Activated CD8-positive, alpha-beta memory T cell treated with anti-CD3 and anti-CD28 coated beads, Interleukin-2, amount 10 ng/mL, durations not matched to agents 7 days and 5 days (primary cell): ENCODE data around the gene MAPK11. TPM values are rescaled to one million over a fixed set of nuclear protein-coding genes. Genes with fewer than 3 reads are reported as not detected.

ENCODE experiments used
- ATAC-seq: fragments of 150-1000 bp; cut with Tn5 transposase; one replicate; pipeline ENCODE4 v1.10.0; 2021; ENCODE audit warnings: moderate library complexity
- CTCF ChIA-PET: fragments of 350-600 bp; sonication (Branson Sonifier 250); formaldehyde crosslinking; loops from one replicate; lab custom pipeline; 2021; ENCODE audit warnings: antibody characterized with exemption; lab: Charles Lee
- DNase-seq: peaks from one replicate; pipeline ENCODE4 v3.0.0-alpha.2; 2020
- H3K27ac Mint-ChIP-seq: one replicate; pipeline ENCODE4 v1.8.0; 2021; ENCODE audit warnings: mild to moderate bottlenecking, mixed read lengths
- H3K27me3 Mint-ChIP-seq: one replicate; pipeline ENCODE4 v1.8.0; 2021; ENCODE audit warnings: mixed read lengths
- H3K36me3 Mint-ChIP-seq: one replicate; pipeline ENCODE4 v1.8.0; 2021; ENCODE audit warnings: mild to moderate bottlenecking, mixed read lengths
- H3K4me1 Mint-ChIP-seq: one replicate; pipeline ENCODE4 v1.8.0; 2021; ENCODE audit warnings: mixed read lengths
- H3K4me3 Mint-ChIP-seq: one replicate; pipeline ENCODE4 v1.8.0; 2021; ENCODE audit warnings: mild to moderate bottlenecking, moderate library complexity, mixed read lengths
- H3K9me3 Mint-ChIP-seq: one replicate; pipeline ENCODE4 v1.8.0; 2022; ENCODE audit warnings: low read depth, mixed read lengths
- total RNA-seq, 2 experiments: library from RNA; stranded (reverse); gene quantifications; one replicate each; pipeline ENCODE4 v1.2.3, GENCODE V29; 2021

The MAPK11 gene
- total RNA-seq, 2 experiments from 2014 or later, result 16.5 to 18.5 TPM

GRCh38 chr22:50285568-50286229 is 15.5 kb upstream of the MAPK11 start:
- Mint-ChIP-seq H3K27ac (no peak overlapping the region), H3K4me3 (no peak overlapping the region), H3K4me1 (no peaks in the 10 kb centered on the region), H3K36me3 (no peaks in the 10 kb centered on the region), H3K27me3 (no peaks in the 10 kb centered on the region), H3K9me3 (no peaks in the 10 kb centered on the region)
- DNase-seq (no peak), ATAC-seq (no peak)
- CTCF ChIA-PET, result no interaction called here

DNA sequence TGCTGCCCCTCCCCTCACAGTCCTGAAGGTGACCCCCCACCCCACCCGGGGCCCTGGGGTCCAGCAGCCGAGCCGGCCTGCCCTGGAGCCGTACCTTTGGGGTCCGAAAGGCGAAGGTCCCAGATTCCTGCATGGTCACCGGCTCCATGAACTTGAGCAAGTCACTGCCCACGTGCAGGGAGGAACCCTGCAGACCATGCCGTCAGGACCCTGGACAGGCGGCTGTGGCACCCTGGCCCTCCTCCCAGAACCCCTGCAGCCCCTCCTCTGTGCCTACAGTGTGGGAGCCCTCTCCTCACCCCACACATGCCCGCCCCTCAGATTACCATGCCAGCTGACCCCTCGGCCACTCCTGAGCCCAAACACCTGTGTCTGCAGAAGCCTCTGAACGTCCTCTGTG is 14.3 kb upstream of the MAPK11 start:
- no peak overlapping the region for H3K27ac Mint-ChIP-seq
- no peak overlapping the region for H3K4me3 Mint-ChIP-seq
- DNase-seq (no peak), ATAC-seq (no peak)
- H3K36me3 Mint-ChIP-seq, result no peaks in the 10 kb centered on the region
- no peaks in the 10 kb centered on the region for H3K27me3 Mint-ChIP-seq
- CTCF ChIA-PET, result interaction anchor here (1.0 kb wide), 1 partner anchor 58 kb away, joined by 3 read pairs; no protein-coding TSS in a partner anchor
- H3K4me1 Mint-ChIP-seq, result no peaks in the 10 kb centered on the region
- H3K9me3 Mint-ChIP-seq, result no peaks in the 10 kb centered on the region

- DNase-seq (no peak), ATAC-seq (no peak)
- no peaks in the 10 kb centered on the region for H3K4me1 Mint-ChIP-seq
- H3K27ac Mint-ChIP-seq, result no peak overlapping the region
- H3K9me3 Mint-ChIP-seq, result no peaks in the 10 kb centered on the region
- no peaks in the 10 kb centered on the region for H3K36me3 Mint-ChIP-seq
- H3K27me3 Mint-ChIP-seq, result no peaks in the 10 kb centered on the region
- H3K4me3 Mint-ChIP-seq, result no peak overlapping the region
- CTCF ChIA-PET, result no interaction called here
These were observed 13.6 kb upstream of the MAPK11 start for GRCh38 chr22:50283821-50284220.

GRCh38 chr22:50282361-50283155 is 12.4 kb upstream of the MAPK11 start:
- DNase-seq, result no peak
- CTCF ChIA-PET, result no interaction called here
- ATAC-seq, result no peak
- Mint-ChIP-seq H3K4me3 (no peak overlapping the region), H3K4me1 (no peaks in the 10 kb centered on the region), H3K9me3 (no peaks in the 10 kb centered on the region), H3K36me3 (no peaks in the 10 kb centered on the region), H3K27me3 (no peaks in the 10 kb centered on the region), H3K27ac (no peak overlapping the region)

DNA sequence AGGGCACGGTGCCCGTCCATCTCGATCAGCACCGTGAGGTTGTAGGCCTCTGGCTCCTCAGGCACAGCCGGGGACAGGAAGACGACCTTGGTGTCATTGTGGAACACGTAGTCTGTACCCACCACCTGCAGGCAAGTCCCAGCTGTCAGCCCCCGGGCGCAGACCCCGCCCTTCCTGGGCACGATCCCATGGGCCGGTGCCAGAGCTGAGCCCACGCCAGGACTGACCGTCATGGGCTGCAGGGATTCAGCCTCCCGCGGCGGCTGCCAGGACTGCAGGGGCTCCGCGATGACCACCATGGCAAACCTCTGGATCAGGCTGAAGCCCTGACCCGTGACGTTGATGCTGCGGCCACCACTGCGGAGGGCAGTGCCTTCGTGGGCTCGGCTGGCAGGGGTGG is 11.8 kb upstream of the MAPK11 start:
- no peaks in the 10 kb centered on the region for H3K9me3 Mint-ChIP-seq
- no peak overlapping the region for H3K27ac Mint-ChIP-seq
- H3K4me1 Mint-ChIP-seq, result no peaks in the 10 kb centered on the region
- H3K4me3 Mint-ChIP-seq, result no peak overlapping the region
- CTCF ChIA-PET, result no interaction called here
- no peaks in the 10 kb centered on the region for H3K27me3 Mint-ChIP-seq
- DNase-seq (no peak), ATAC-seq (no peak)
- no peaks in the 10 kb centered on the region for H3K36me3 Mint-ChIP-seq

GRCh38 chr22:50281384-50281760 is 11.2 kb upstream of the MAPK11 start:
- H3K27ac Mint-ChIP-seq, result no peak overlapping the region
- no peaks in the 10 kb centered on the region for H3K36me3 Mint-ChIP-seq
- H3K4me1 Mint-ChIP-seq, result peaks cover 2% of the 10 kb centered on the region
- no peak overlapping the region for H3K4me3 Mint-ChIP-seq
- DNase-seq (no peak), ATAC-seq (no peak)
- no peaks in the 10 kb centered on the region for H3K9me3 Mint-ChIP-seq
- CTCF ChIA-PET, result no interaction called here
- H3K27me3 Mint-ChIP-seq, result no peaks in the 10 kb centered on the region

GRCh38 chr22:50280708-50281383 is 10.7 kb upstream of the MAPK11 start:
- CTCF ChIA-PET, result no interaction called here
- Mint-ChIP-seq H3K4me3 (no peak overlapping the region), H3K9me3 (no peaks in the 10 kb centered on the region), H3K27me3 (no peaks in the 10 kb centered on the region), H3K4me1 (peaks cover 2% of the 10 kb centered on the region), H3K27ac (no peak overlapping the region), H3K36me3 (no peaks in the 10 kb centered on the region)
- ATAC-seq (no peak), DNase-seq (no peak)

GRCh38 chr22:50280022-50280707 is 10.0 kb upstream of the MAPK11 start:
- CTCF ChIA-PET, result interaction anchor here (1.2 to 1.5 kb wide), 2 partner anchors 46 to 62 kb away, joined by 3 read pairs; no protein-coding TSS in a partner anchor
- ATAC-seq (no peak), DNase-seq (no peak)
- Mint-ChIP-seq H3K27me3 (no peaks in the 10 kb centered on the region), H3K27ac (no peak overlapping the region), H3K4me1 (peaks cover 3% of the 10 kb centered on the region), H3K9me3 (no peaks in the 10 kb centered on the region), H3K36me3 (no peaks in the 10 kb centered on the region), H3K4me3 (no peak overlapping the region)

DNA sequence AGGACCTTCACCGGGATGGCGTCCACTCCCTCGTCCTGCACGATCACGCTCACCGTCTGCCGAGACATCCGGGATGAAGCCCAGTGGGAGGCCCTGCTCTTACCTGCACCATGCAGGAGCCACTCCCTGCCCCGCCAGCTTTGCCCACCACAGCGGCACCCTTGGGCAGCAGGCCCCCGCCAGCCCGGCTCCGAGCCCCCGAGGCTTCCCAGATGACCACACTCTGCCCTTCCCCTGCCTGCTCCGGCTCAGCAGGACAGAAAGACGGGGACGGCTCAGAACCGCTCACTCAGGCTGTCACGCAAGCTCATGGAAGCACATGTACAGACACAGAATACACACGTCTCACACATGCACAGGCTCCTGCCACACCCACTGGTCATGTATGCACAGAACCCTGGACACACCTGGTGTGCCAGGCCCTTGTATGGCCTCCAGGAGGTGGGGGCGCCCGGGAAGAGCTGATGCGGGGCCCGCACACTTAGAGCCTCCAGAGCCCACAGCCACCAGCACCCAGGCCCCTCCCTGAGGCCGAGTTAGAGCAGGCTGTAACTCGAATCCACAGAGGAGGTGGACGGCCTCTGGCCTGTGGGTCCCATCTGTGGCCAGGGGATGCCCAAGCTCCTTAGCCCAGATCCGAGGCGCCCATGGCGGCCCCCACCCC is 8.9 kb upstream of the MAPK11 start:
- H3K27ac Mint-ChIP-seq, result no peak overlapping the region
- H3K27me3 Mint-ChIP-seq, result no peaks in the 10 kb centered on the region
- peaks cover 3% of the 10 kb centered on the region for H3K4me1 Mint-ChIP-seq
- no peaks in the 10 kb centered on the region for H3K9me3 Mint-ChIP-seq
- no peak overlapping the region for H3K4me3 Mint-ChIP-seq
- CTCF ChIA-PET, result interaction anchor here (1.1 to 1.5 kb wide), 3 partner anchors 47 to 63 kb away, joined by 3 read pairs; no protein-coding TSS in a partner anchor
- DNase-seq (no peak), ATAC-seq (no peak)
- H3K36me3 Mint-ChIP-seq, result no peaks in the 10 kb centered on the region

DNA sequence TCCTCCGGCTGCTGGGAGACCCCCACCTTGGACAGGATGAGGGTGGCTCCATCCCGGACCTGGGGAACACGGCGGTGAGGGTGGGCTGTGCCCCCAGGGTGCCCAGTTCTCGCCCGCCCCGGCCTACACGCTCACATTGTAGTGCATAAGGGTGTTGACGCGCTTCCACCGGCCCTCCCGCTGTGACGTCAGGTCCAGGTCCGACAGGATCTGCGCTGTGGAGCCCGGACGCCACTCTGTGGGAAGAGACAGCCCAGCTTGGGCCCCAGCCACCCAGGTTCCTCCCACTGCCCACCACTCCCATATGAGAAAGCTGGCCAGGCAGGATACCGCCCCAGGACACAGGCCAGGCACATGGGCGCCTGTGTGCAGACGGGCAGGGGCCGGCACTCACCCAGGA is 8.3 kb upstream of the MAPK11 start:
- Mint-ChIP-seq H3K4me3 (no peak overlapping the region), H3K9me3 (no peaks in the 10 kb centered on the region), H3K27ac (no peak overlapping the region), H3K4me1 (peaks cover 3% of the 10 kb centered on the region), H3K27me3 (no peaks in the 10 kb centered on the region), H3K36me3 (no peaks in the 10 kb centered on the region)
- CTCF ChIA-PET, result interaction anchor here (1.1 to 1.5 kb wide), 2 partner anchors 48 to 49 kb away, joined by 3 read pairs; no protein-coding TSS in a partner anchor
- DNase-seq, result no peak
- ATAC-seq, result no peak

DNA sequence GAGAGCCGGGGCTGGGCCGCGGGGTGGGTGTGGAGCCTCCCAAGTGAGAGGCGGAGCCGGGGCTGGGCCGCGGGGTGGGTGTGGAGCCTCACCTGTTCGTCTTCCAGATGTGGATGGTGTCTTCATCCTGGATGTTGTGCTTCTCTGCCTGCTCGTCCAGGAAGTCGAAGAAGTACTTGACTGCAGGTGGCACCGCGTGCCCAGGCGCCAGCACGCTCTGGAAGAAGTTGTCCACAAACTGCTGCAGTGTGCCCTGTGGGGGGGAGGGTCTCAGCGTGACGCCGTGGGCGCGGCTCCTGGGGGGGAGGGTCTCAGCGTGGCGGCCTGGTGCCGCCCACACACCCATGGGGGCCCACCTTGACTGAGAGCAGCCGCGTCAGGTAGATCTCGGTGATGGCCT is 7.6 kb upstream of the MAPK11 start:
- Mint-ChIP-seq H3K27ac (no peak overlapping the region), H3K4me3 (no peak overlapping the region), H3K4me1 (peaks cover 3% of the 10 kb centered on the region), H3K36me3 (no peaks in the 10 kb centered on the region), H3K9me3 (no peaks in the 10 kb centered on the region), H3K27me3 (peaks cover 3% of the 10 kb centered on the region)
- no peak for DNase-seq
- ATAC-seq, result no peak
- CTCF ChIA-PET, result no interaction called here

DNA sequence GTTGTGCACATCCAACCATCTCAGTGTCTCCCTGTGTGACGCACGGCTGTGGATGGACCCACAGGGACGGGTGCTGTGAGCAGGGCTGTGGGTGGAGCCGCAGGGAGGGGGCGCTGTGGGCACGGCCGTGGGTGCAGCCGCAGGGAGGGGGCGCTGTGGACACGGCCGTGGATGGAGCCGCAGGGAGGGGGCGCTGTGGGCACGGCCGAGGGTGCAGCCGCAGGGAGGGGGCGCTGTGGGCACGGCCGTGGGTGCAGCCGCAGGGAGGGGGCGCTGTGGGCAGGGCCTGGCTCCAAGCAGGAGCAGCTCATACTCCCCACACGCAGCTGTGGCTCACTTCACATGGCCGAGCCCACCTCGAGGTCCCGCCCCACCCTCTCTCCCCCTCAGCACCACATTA is 6.0 kb upstream of the MAPK11 start:
- Mint-ChIP-seq H3K4me1 (peaks cover 4% of the 10 kb centered on the region), H3K27ac (no peak overlapping the region), H3K4me3 (no peak overlapping the region), H3K36me3 (no peaks in the 10 kb centered on the region), H3K27me3 (peaks cover 5% of the 10 kb centered on the region), H3K9me3 (no peaks in the 10 kb centered on the region)
- DNase-seq (peak; percentile 80), ATAC-seq (peak; percentile 52)
- CTCF ChIA-PET, result interaction anchor here (0.7 to 6.3 kb wide), 33 partner anchors 10 to 427 kb away, joined by 3 to 105 read pairs (median 5); partner anchors contain the start of genes DENND6B, HDAC10, MAPK12 and PLXNB2
